WTC11 (cell line): ENCODE results near the gene DNLZ.

Experiments
- AR ChIP-seq: fragments of 250-450 bp; sonication (Bioruptor Pico); IDR thresholded peaks from 2 replicates; pipeline ENCODE4 v1.9.0; 2021; ENCODE audit warnings: mild to moderate bottlenecking
- ATF1 ChIP-seq: sonication (generic); formaldehyde crosslinking; IDR thresholded peaks from 2 replicates; pipeline ENCODE4 v1.8.1; 2023; ENCODE audit warnings: mild to moderate bottlenecking, moderate library complexity, missing genetic modification reagents
- ATF2 ChIP-seq: sonication (generic); formaldehyde crosslinking; IDR thresholded peaks from 2 replicates; pipeline ENCODE4 v1.8.1; 2022; ENCODE audit warnings: low read depth, missing genetic modification reagents, borderline replicate concordance
- CBFB ChIP-seq: sonication (generic); formaldehyde crosslinking; IDR thresholded peaks from 2 replicates; pipeline ENCODE4 v1.8.1; 2022; ENCODE audit warnings: mild to moderate bottlenecking, low read depth, missing genetic modification reagents
- CTCF ChIP-seq: fragments of 200-600 bp; IDR thresholded peaks from 2 replicates; pipeline ENCODE4 v1.8.0; 2022; ENCODE audit warnings: antibody characterized with exemption
- GRHL2 ChIP-seq: fragments of 250-450 bp; sonication (Bioruptor Pico); IDR thresholded peaks from 2 replicates; pipeline ENCODE4 v1.8.0; 2022; ENCODE audit warnings: mild to moderate bottlenecking, moderate library complexity; ENCODE audit not compliant: insufficient replicate concordance, severe bottlenecking
- IRF1 ChIP-seq: sonication (generic); formaldehyde crosslinking; IDR thresholded peaks from 2 replicates; pipeline ENCODE4 v1.8.0; 2023; ENCODE audit warnings: missing genetic modification reagents
- JAZF1 ChIP-seq: fragments of 250-450 bp; sonication (Bioruptor Pico); IDR thresholded peaks from 2 replicates; pipeline ENCODE4 v1.9.0; 2021; ENCODE audit warnings: moderate library complexity, mild to moderate bottlenecking, inconsistent platforms
- JUN ChIP-seq: sonication (generic); formaldehyde crosslinking; IDR thresholded peaks from 2 replicates; pipeline ENCODE4 v1.8.0; 2023; ENCODE audit warnings: mild to moderate bottlenecking, missing genetic modification reagents
- PREB ChIP-seq: sonication (generic); formaldehyde crosslinking; IDR thresholded peaks from 2 replicates; pipeline ENCODE4 v1.8.1; 2022; ENCODE audit warnings: mild to moderate bottlenecking, missing genetic modification reagents, moderate library complexity, borderline replicate concordance
- SP1 ChIP-seq: sonication (generic); formaldehyde crosslinking; conservative IDR thresholded peaks from 2 replicates; pipeline ENCODE4 v1.8.1; 2022; ENCODE audit warnings: missing genetic modification reagents
- ZSCAN18 ChIP-seq: fragments of 250-450 bp; sonication (Bioruptor Pico); IDR thresholded peaks from 2 replicates; pipeline ENCODE4 v2.1.2; 2022; ENCODE audit warnings: mild to moderate bottlenecking, moderate library complexity

- TF ChIP-seq CTCF (no peak), SP1 (CRISPR knock-in tag) (no peak), JUN (no peak), GRHL2 (CRISPR knock-in tag) (no peak), ATF2 (CRISPR knock-in tag) (no peak), IRF1 (CRISPR knock-in tag) (no peak), ATF1 (no peak), PREB (CRISPR knock-in tag) (no peak), ZSCAN18 (CRISPR knock-in tag) (no peak), CBFB (CRISPR knock-in tag) (no peak), AR (CRISPR knock-in tag) (no peak), JAZF1 (CRISPR knock-in tag) (no peak)
Measured at GRCh38 chr9:136329211-136329627, 34.3 kb downstream of the DNLZ start.
